Ishikawa (cell line): Measurements from ENCODE around the gene TBC1D17.

Experiments used
- FOXM1 ChIP-seq: IDR thresholded peaks from 2 replicates; pipeline ENCODE4 v1.6.1; 2012; ENCODE audit warnings: low read depth, borderline replicate concordance
- TEAD4 ChIP-seq: IDR thresholded peaks from 2 replicates; pipeline ENCODE4 v1.6.1; 2012
- YY1 ChIP-seq: IDR thresholded peaks from 2 replicates; pipeline ENCODE4 v1.6.1; 2012; ENCODE audit warnings: low read depth

GRCh38 chr19:49880162-49880869 is 2.8 kb downstream of the TBC1D17 start:
- TF ChIP-seq TEAD4 (no peak), YY1 (no peak), FOXM1 (no peak)
